Thymus (tissue), 11 donors: Measurements from ENCODE around the gene SFRP2. TPM values are rescaled to one million over a fixed set of nuclear protein-coding genes. Genes with fewer than 3 reads are reported as not detected.

Source experiments
- DNase-seq, 9 donors: peaks; one replicate each; pipeline ENCODE4 v3.0.0-alpha.2; 2013; ENCODE audit warnings: low spot score in 9 of 9, low read depth in 6 of 9, missing footprints in 1 of 9
- H3K27ac ChIP-seq, 2 donors: one replicate each; pipeline ENCODE4 v1.5.1; 2013; ENCODE audit warnings: control low read depth in 1 of 2, low read depth in 1 of 2, low read length in 1 of 2, mild to moderate bottlenecking in 1 of 2, moderate library complexity in 1 of 2
- H3K27me3 ChIP-seq, 2 donors: one replicate each; pipeline ENCODE4 v1.5.1; 2013; ENCODE audit warnings: low read length in 1 of 2; ENCODE audit not compliant: control insufficient read depth in 2 of 2, insufficient read depth in 1 of 2
- H3K36me3 ChIP-seq, 2 donors: one replicate each; pipeline ENCODE4 v1.5.1; 2013; ENCODE audit warnings: low read length in 1 of 2, mild to moderate bottlenecking in 1 of 2, moderate library complexity in 1 of 2; ENCODE audit not compliant: control insufficient read depth in 2 of 2, insufficient read depth in 2 of 2
- H3K4me1 ChIP-seq, 2 donors: one replicate each; pipeline ENCODE4 v1.5.1; 2013; ENCODE audit warnings: low read length in 2 of 2; ENCODE audit not compliant: control insufficient read depth in 2 of 2, insufficient read depth in 2 of 2
- H3K4me3 ChIP-seq, 2 donors: one replicate each; pipeline ENCODE4 v1.5.1; 2013; ENCODE audit warnings: low read length in 2 of 2, control low read depth in 1 of 2, mild to moderate bottlenecking in 1 of 2
- H3K9me3 ChIP-seq, 2 donors: one replicate each; pipeline ENCODE4 v1.5.1; 2013; ENCODE audit warnings: low read length in 1 of 2, mild to moderate bottlenecking in 1 of 2; ENCODE audit not compliant: control insufficient read depth in 2 of 2, insufficient read depth in 1 of 2
- WGBS: extraction: QIAGEN DNeasy Blood & Tissue Kit; methylation state at CpG from one replicate; pipeline ENCODE4 v1.1.7; 2013; 5-methylcytosine and 5-hydroxymethylcytosine counted together
- polyA plus RNA-seq: library from polyadenylated mRNA; stranded (reverse); fragments of 200-250 nt; gene quantifications from one replicate; pipeline ENCODE4 v1.2.3, GENCODE V29; 2013
- total RNA-seq: library from RNA; stranded (reverse); fragments of 120-200 nt; gene quantifications from one replicate; pipeline ENCODE4 v1.2.4, GENCODE V29; 2013
- donor health status: healthy.

SFRP2 gene
- total and polyA plus RNA-seq, 2 donors = 0.96 to 1.7 TPM

- Histone ChIP-seq H3K27me3 (no peaks in the 10 kb centered on the region), H3K4me3 (no peak overlapping the region), H3K36me3 (no peaks in the 10 kb centered on the region), H3K4me1 (no peaks in the 10 kb centered on the region), H3K9me3 (no peaks in the 10 kb centered on the region), H3K27ac (no peak overlapping the region)
- DNase-seq = no peak
Observed at GRCh38 chr4:153771046-153771445, 17.8 kb downstream of the SFRP2 start.

- no peaks in the 10 kb centered on the region for H3K36me3 ChIP-seq
- no peak overlapping the region for H3K27ac ChIP-seq
- 83% methylated on average over 6 of the region's 6 CpGs for WGBS
- no peak for DNase-seq
- H3K27me3 ChIP-seq = peaks cover 2 to 7% of the 10 kb centered on the region in 2 donors
- H3K4me1 ChIP-seq = no peaks in the 10 kb centered on the region
- no peaks in the 10 kb centered on the region for H3K9me3 ChIP-seq
- no peak overlapping the region for H3K4me3 ChIP-seq
Observed at GRCh38 chr4:153766758-153767157, 22.1 kb downstream of the SFRP2 start.

- no peaks in the 10 kb centered on the region for H3K9me3 ChIP-seq
- DNase-seq = no peak
- 97% methylated on average over 8 of the region's 8 CpGs for WGBS
Observed at GRCh38 chr4:153765894-153766293, 23.0 kb downstream of the SFRP2 start.

GRCh38 chr4:153764601-153765368 is 24.1 kb downstream of the SFRP2 start:
- no peak for DNase-seq
- peaks cover 0 to 2% of the 10 kb centered on the region in 2 donors for H3K4me1 ChIP-seq
- H3K4me3 ChIP-seq = no peak overlapping the region
- H3K27ac ChIP-seq = no peak overlapping the region
- WGBS = 89% methylated on average over 5 of the region's 5 CpGs
- H3K27me3 ChIP-seq = peaks cover 13 to 27% of the 10 kb centered on the region in 2 donors
- H3K9me3 ChIP-seq = no peaks in the 10 kb centered on the region
- no peaks in the 10 kb centered on the region for H3K36me3 ChIP-seq

More at GRCh38 chr4:153765894-153766293, 23.0 kb downstream of the SFRP2 start:
- H3K27ac ChIP-seq = no peak overlapping the region
- H3K27me3 ChIP-seq = peaks cover 8 to 16% of the 10 kb centered on the region in 2 donors
- no peak overlapping the region for H3K4me3 ChIP-seq
- H3K36me3 ChIP-seq = no peaks in the 10 kb centered on the region
- no peaks in the 10 kb centered on the region for H3K4me1 ChIP-seq

GRCh38 chr4:153763404-153763803 is 25.5 kb downstream of the SFRP2 start:
- Histone ChIP-seq H3K4me1 (peaks cover 2 to 3% of the 10 kb centered on the region in 2 donors), H3K36me3 (no peaks in the 10 kb centered on the region), H3K4me3 (no peak overlapping the region), H3K27ac (no peak overlapping the region), H3K9me3 (peaks cover 0 to 4% of the 10 kb centered on the region in 2 donors), H3K27me3 (peaks cover 16 to 41% of the 10 kb centered on the region in 2 donors)
- 96% methylated on average over 1 of the region's 1 CpG for WGBS
- no peak for DNase-seq

GRCh38 chr4:153759407-153760316 is 29.2 kb downstream of the SFRP2 start, which contains the start of gene RNF175:
TSS of gene RNF175 (minus strand) at chr4:153760024. CDS start at chr4:153759862, 162 bp downstream.
- peak in 1 of 9 donors; percentile 23 for DNase-seq
- Histone ChIP-seq H3K9me3 (peaks cover 0 to 4% of the 10 kb centered on the region in 2 donors), H3K27me3 (peaks cover 13 to 52% of the 10 kb centered on the region in 2 donors), H3K4me1 (peaks cover 2 to 3% of the 10 kb centered on the region in 2 donors), H3K36me3 (no peaks in the 10 kb centered on the region), H3K4me3 (peak within 1 kb of the TSS; percentile 21 to 36), H3K27ac (no peak within 1 kb of the TSS)
- WGBS = 13% methylated on average over 76 of the region's 76 CpGs

- Histone ChIP-seq H3K4me3 (no peak overlapping the region), H3K36me3 (no peaks in the 10 kb centered on the region), H3K27me3 (peaks cover 13 to 49% of the 10 kb centered on the region in 2 donors), H3K4me1 (peaks cover 2 to 3% of the 10 kb centered on the region in 2 donors), H3K9me3 (peaks cover 0 to 4% of the 10 kb centered on the region in 2 donors), H3K27ac (no peak overlapping the region)
- 87% methylated on average over 15 of the region's 15 CpGs for WGBS
- DNase-seq = no peak
Observed at GRCh38 chr4:153758688-153759406, 30.0 kb downstream of the SFRP2 start.

- Histone ChIP-seq H3K4me3 (no peak overlapping the region), H3K4me1 (peaks cover 2 to 3% of the 10 kb centered on the region in 2 donors), H3K36me3 (no peaks in the 10 kb centered on the region), H3K9me3 (peaks cover 0 to 4% of the 10 kb centered on the region in 2 donors), H3K27ac (no peak overlapping the region), H3K27me3 (peaks cover 13 to 49% of the 10 kb centered on the region in 2 donors)
- DNase-seq = no peak
- 98% methylated on average over 2 of the region's 2 CpGs for WGBS
Observed at GRCh38 chr4:153758136-153758535, 30.7 kb downstream of the SFRP2 start.
